ENCODE measurements around the gene ITPA. TPM values are rescaled to one million over a fixed set of nuclear protein-coding genes. Genes with fewer than 3 reads are reported as not detected.

Gene ITPA
- total and polyA plus RNA-seq, 2 of the 13 experiments (the other 11 are each of a cell fraction or from before 2014, with no cell fraction given): 60.1 to 103 TPM

DNA sequence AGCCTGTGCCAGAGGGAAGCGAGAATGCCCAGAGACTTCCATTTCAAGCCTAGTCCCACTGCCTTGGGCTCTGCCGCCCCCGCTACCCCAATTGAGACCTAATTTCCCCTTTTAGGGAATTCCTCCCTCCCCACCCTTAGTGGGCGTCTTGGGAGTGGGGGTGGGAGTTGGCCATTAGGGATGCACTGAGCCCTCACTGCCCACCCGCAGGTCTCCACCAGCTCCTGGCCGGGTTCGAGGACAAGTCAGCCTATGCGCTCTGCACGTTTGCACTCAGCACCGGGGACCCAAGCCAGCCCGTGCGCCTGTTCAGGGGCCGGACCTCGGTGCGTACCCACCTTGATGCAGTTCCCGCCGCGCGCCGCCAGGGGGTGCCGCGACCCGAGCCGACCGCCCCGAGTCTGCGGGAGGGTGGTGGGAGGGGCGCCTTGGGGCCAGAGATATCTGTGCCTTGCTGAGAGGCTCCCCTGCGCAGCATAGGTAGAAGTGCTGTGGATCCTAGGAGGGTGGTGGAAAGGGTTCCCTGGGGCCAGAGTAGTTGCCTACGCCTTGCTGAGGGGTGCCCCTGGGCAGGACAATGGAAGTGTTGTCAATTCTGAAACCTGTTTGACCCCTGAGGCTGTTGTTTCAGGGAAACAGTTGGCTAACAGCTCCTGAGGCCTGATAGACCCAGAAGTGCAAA lies 9.2 kb downstream of the ITPA start (continued):
- TF ChIP-seq MAF1 (CRISPR knock-in tag; IDR thresholded peaks at IDR 0.05; ENCODE audit: borderline replicate concordance): 0 out of 2 replicates have a peak, but pooled peaks have one; percentile 50
- TF ChIP-seq SKIL (CRISPR knock-in tag; IDR thresholded peaks at IDR 0.05; ENCODE audit: borderline replicate concordance): 0 out of 2 replicates have a peak, but pooled peaks have one; percentile 48
- TF ChIP-seq, protein P1, sequence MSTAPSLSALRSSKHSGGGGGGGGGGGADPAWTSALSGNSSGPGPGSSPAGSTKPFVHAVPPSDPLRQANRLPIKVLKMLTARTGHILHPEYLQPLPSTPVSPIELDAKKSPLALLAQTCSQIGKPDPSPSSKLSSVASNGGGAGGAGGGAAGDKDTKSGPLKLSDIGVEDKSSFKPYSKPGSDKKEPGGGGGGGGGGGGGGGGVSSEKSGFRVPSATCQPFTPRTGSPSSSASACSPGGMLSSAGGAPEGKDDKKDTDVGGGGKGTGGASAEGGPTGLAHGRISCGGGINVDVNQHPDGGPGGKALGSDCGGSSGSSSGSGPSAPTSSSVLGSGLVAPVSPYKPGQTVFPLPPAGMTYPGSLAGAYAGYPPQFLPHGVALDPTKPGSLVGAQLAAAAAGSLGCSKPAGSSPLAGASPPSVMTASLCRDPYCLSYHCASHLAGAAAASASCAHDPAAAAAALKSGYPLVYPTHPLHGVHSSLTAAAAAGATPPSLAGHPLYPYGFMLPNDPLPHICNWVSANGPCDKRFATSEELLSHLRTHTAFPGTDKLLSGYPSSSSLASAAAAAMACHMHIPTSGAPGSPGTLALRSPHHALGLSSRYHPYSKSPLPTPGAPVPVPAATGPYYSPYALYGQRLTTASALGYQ (CRISPR knock-in tag; IDR thresholded peaks at IDR 0.05): no peak
- TF ChIP-seq, protein P2, sequence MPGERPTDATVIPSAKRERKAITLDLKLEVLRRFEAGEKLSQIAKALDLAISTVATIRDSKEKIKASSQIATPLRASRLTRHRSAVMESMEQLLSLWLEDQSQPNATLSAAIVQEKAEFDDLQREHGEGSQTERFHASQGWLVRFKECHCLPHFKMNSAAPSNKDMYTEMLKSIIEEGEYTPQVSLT (CRISPR knock-in tag; IDR thresholded peaks at IDR 0.05; ENCODE audit: borderline replicate concordance, low read depth): no peak
- no peak; the same call in 1 of the 2 replicates for TF ChIP-seq MXD1 (CRISPR knock-in tag; IDR thresholded peaks at IDR 0.05)
- TF ChIP-seq SP2 (CRISPR knock-in tag; IDR thresholded peaks at IDR 0.05): no peak
- TF ChIP-seq ZEB1 (IDR thresholded peaks at IDR 0.05; ENCODE audit: insufficient replicate concordance, low read depth): no peak
- TF ChIP-seq ZNF644 (CRISPR knock-in tag; IDR thresholded peaks at IDR 0.05; ENCODE audit: low read depth): peak; percentile 61; the same call in 1 of the 2 replicates
- no peak for TF ChIP-seq ZNF75D (CRISPR knock-in tag; IDR thresholded peaks at IDR 0.05; ENCODE audit: borderline replicate concordance)
- peak; percentile 82 for TF ChIP-seq ARID5B (CRISPR knock-in tag; IDR thresholded peaks at IDR 0.05)
- no peak for TF ChIP-seq MATR3 (CRISPR knock-in tag; IDR thresholded peaks at IDR 0.05)
- TF ChIP-seq, protein P3, sequence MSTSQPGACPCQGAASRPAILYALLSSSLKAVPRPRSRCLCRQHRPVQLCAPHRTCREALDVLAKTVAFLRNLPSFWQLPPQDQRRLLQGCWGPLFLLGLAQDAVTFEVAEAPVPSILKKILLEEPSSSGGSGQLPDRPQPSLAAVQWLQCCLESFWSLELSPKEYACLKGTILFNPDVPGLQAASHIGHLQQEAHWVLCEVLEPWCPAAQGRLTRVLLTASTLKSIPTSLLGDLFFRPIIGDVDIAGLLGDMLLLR (CRISPR knock-in tag; IDR thresholded peaks at IDR 0.05): peak; percentile 78; the same call in 1 of the 2 replicates
- TF ChIP-seq SAFB2 (CRISPR knock-in tag; IDR thresholded peaks at IDR 0.05; ENCODE audit: borderline replicate concordance, low read depth): peak; percentile 74; the same call in 1 of the 2 replicates
- TF ChIP-seq HNRNPL (IDR thresholded peaks at IDR 0.05; ENCODE audit: low read depth, low read length): peak; percentile 57; the same call in 1 of the 2 replicates
- peak; percentile 67 for TF ChIP-seq ZNF263 (CRISPR knock-in tag; IDR thresholded peaks at IDR 0.05)
- 0 out of 2 replicates have a peak, but pooled peaks have one; percentile 78 for TF ChIP-seq E2F2 (CRISPR knock-in tag; IDR thresholded peaks at IDR 0.05; ENCODE audit: borderline replicate concordance)
- peak; percentile 53; the same call in 1 of the 2 replicates for TF ChIP-seq MAX (IDR thresholded peaks at IDR 0.05)

Data from HepG2 (cell line).